NCI-H345 (cell line): ENCODE measurements around the gene GADD45A.
"Not testable (repeated sequence)": the region's sequence is repeated elsewhere in the genome, so short reads cannot be mapped to it uniquely, and the experiment has no call there.

ENCODE experiments used
- DNase-seq: peaks from one replicate; lab custom pipeline; 2025; lab: John Stamatoyannopoulos, UW

The GADD45A gene

GRCh38 chr1:67685067-67685557 is at the start of gene GADD45A:
Gene GADD45A (plus strand): TSS chr1:67685201. CDS start chr1:67685495, 294 bp downstream.
- DNase-seq: peak; percentile 99

GRCh38 chr1:67636146-67636545 is 48.9 kb upstream of the GADD45A start:
- DNase-seq: no peak

GRCh38 chr1:67639361-67639760 is 45.6 kb upstream of the GADD45A start:
- DNase-seq: no peak

GRCh38 chr1:67642629-67643028 is 42.4 kb upstream of the GADD45A start:
- DNase-seq: no peak

- DNase-seq: no peak
Observed at GRCh38 chr1:67644566-67644965, 40.4 kb upstream of the GADD45A start.

- peak; percentile 39 for DNase-seq
Observed at GRCh38 chr1:67645495-67646144, 39.4 kb upstream of the GADD45A start.

- peak; percentile 91 for DNase-seq
Observed at GRCh38 chr1:67646145-67647035, 38.6 kb upstream of the GADD45A start.

GRCh38 chr1:67647036-67647798 is 37.8 kb upstream of the GADD45A start:
- peak; percentile 48 for DNase-seq

- no peak for DNase-seq
Observed at GRCh38 chr1:67647814-67648358, 37.1 kb upstream of the GADD45A start.

GRCh38 chr1:67648582-67649326 is 36.2 kb upstream of the GADD45A start:
- no peak for DNase-seq

GRCh38 chr1:67650061-67650460 is 34.9 kb upstream of the GADD45A start:
- no peak for DNase-seq

GRCh38 chr1:67651031-67651430 is 34.0 kb upstream of the GADD45A start:
- DNase-seq: no peak

GRCh38 chr1:67652800-67653199 is 32.2 kb upstream of the GADD45A start:
- no peak for DNase-seq

- DNase-seq: no peak
Observed at GRCh38 chr1:67653304-67653703, 31.7 kb upstream of the GADD45A start.

- DNase-seq: no peak
Observed at GRCh38 chr1:67655581-67655980, 29.4 kb upstream of the GADD45A start.

GRCh38 chr1:67657152-67657551 is 27.8 kb upstream of the GADD45A start:
- DNase-seq: not testable (repeated sequence)

- DNase-seq: no peak
Observed at GRCh38 chr1:67659229-67659628, 25.8 kb upstream of the GADD45A start.

- no peak for DNase-seq
Observed at GRCh38 chr1:67662884-67663283, 22.1 kb upstream of the GADD45A start.

- no peak for DNase-seq
Observed at GRCh38 chr1:67664048-67664447, 21.0 kb upstream of the GADD45A start.

- not testable (repeated sequence) for DNase-seq
Observed at GRCh38 chr1:67665307-67665706, 19.7 kb upstream of the GADD45A start.

GRCh38 chr1:67666636-67667035 is 18.4 kb upstream of the GADD45A start:
- DNase-seq: no peak
